ENCODE results near the gene C11orf42.

C11orf42 gene

DNA sequence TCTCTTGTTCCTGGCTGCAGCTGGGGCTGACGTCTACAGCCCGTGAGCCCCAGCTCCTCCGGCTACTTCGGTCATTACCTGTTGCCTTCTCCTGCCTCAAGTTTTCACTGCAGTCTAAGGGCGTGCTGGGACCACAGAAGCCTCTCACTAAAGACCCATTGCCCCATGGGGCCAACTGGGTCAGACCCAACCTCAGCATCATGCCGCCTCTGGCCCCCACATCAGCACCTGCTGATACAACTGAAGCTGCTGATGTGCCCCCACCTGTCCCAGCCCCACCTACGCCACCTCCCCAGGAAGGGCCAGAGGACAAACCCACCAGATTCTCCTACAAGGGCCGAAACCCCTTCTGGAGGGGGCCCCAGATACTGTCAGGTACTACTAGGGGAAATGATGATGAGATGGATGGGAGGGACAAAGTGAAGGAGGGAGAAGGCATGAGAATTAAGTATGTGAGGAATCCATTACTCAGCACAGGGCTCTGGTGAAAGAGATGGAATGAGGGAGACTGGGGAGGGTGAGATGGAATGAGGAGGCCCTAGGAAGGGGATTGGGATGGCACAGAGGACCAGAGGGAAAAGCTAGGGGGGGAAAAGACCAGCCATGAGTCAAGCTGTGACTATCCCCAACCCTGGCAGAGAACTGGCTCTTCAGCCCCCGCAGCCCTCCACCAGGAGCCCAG is 5.1 kb downstream of the C11orf42 start:
- no peak for TF ChIP-seq ZNF791 (tag by site-specific recombination; IDR thresholded peaks at IDR 0.05)
- TF ChIP-seq ZNF184 (tag by site-specific recombination; IDR thresholded peaks at IDR 0.05) = no peak
- TF ChIP-seq ZNF623 (tag by site-specific recombination; IDR thresholded peaks at IDR 0.05) = no peak
- TF ChIP-seq ZEB2 (tag by site-specific recombination; IDR thresholded peaks at IDR 0.05) = no peak
- TF ChIP-seq, protein P1, sequence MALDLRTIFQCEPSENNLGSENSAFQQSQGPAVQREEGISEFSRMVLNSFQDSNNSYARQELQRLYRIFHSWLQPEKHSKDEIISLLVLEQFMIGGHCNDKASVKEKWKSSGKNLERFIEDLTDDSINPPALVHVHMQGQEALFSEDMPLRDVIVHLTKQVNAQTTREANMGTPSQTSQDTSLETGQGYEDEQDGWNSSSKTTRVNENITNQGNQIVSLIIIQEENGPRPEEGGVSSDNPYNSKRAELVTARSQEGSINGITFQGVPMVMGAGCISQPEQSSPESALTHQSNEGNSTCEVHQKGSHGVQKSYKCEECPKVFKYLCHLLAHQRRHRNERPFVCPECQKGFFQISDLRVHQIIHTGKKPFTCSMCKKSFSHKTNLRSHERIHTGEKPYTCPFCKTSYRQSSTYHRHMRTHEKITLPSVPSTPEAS (tag by site-specific recombination; IDR thresholded peaks at IDR 0.05) = no peak
- TF ChIP-seq, protein P2, sequence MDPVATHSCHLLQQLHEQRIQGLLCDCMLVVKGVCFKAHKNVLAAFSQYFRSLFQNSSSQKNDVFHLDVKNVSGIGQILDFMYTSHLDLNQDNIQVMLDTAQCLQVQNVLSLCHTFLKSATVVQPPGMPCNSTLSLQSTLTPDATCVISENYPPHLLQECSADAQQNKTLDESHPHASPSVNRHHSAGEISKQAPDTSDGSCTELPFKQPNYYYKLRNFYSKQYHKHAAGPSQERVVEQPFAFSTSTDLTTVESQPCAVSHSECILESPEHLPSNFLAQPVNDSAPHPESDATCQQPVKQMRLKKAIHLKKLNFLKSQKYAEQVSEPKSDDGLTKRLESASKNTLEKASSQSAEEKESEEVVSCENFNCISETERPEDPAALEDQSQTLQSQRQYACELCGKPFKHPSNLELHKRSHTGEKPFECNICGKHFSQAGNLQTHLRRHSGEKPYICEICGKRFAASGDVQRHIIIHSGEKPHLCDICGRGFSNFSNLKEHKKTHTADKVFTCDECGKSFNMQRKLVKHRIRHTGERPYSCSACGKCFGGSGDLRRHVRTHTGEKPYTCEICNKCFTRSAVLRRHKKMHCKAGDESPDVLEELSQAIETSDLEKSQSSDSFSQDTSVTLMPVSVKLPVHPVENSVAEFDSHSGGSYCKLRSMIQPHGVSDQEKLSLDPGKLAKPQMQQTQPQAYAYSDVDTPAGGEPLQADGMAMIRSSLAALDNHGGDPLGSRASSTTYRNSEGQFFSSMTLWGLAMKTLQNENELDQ (tag by site-specific recombination; IDR thresholded peaks at IDR 0.05; ENCODE audit: low read depth) = no peak
- TF ChIP-seq ZNF157 (tag by site-specific recombination; IDR thresholded peaks at IDR 0.05) = no peak
- TF ChIP-seq ZNF677 (tag by site-specific recombination; IDR thresholded peaks at IDR 0.05) = no peak
- TF ChIP-seq, protein P3, sequence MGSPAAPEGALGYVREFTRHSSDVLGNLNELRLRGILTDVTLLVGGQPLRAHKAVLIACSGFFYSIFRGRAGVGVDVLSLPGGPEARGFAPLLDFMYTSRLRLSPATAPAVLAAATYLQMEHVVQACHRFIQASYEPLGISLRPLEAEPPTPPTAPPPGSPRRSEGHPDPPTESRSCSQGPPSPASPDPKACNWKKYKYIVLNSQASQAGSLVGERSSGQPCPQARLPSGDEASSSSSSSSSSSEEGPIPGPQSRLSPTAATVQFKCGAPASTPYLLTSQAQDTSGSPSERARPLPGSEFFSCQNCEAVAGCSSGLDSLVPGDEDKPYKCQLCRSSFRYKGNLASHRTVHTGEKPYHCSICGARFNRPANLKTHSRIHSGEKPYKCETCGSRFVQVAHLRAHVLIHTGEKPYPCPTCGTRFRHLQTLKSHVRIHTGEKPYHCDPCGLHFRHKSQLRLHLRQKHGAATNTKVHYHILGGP (tag by site-specific recombination; IDR thresholded peaks at IDR 0.05) = no peak
- Histone ChIP-seq H3K27ac (ENCODE audit: extremely low read depth, low read depth, low read length) (no peak overlapping the region), H3K4me3 (ENCODE audit: low read depth, low read length) (no peak overlapping the region), H3K4me1 (ENCODE audit: control insufficient read depth, insufficient read depth, low read length) (no peaks in the 10 kb centered on the region), H3K36me3 (ENCODE audit: control insufficient read depth in 2 of 2, insufficient read depth in 1 of 2, low read length in 2 of 2) (peaks cover 0 to 91% of the 10 kb centered on the region in 2 experiments; a peak in 1 of 3 replicates), H3K9me3 (ENCODE audit: control insufficient read depth, insufficient read depth, low read depth, low read length) (no peaks in the 10 kb centered on the region)
- ChIA-PET CTCF (no interaction called here), POLR2A (no interaction called here)

DNA sequence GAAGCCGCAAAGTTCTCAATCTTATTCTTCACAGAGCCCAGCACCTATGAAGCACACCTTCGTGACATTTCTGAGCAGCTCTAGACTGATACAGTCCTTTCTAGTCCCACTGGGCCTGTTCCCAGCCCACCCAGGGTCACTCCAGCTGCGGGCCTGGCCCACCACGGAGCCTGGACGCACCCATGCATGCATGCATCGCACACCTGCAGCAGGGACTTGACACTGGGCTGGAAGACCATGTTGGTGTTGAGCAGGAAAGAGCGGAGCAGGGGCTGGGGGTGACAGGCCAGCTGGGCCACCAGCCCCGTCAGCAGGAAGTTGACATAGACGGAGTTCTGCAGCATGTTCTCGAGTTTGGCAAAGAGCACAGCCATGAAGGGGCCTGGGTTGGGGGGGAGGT is 9.2 kb downstream of the C11orf42 start:
- Histone ChIP-seq H3K4me1 (ENCODE audit: control insufficient read depth, insufficient read depth, low read length) (no peaks in the 10 kb centered on the region), H3K4me3 (ENCODE audit: low read depth, low read length) (no peak overlapping the region), H3K27ac (ENCODE audit: extremely low read depth, low read depth, low read length) (no peak overlapping the region), H3K9me3 (ENCODE audit: control insufficient read depth, insufficient read depth, low read depth, low read length) (no peaks in the 10 kb centered on the region), H3K36me3 (ENCODE audit: control insufficient read depth in 2 of 2, insufficient read depth in 1 of 2, low read length in 2 of 2) (peaks cover 0 to 99% of the 10 kb centered on the region in 2 experiments; a peak in 1 of 3 replicates)
- TF ChIP-seq, protein P4, sequence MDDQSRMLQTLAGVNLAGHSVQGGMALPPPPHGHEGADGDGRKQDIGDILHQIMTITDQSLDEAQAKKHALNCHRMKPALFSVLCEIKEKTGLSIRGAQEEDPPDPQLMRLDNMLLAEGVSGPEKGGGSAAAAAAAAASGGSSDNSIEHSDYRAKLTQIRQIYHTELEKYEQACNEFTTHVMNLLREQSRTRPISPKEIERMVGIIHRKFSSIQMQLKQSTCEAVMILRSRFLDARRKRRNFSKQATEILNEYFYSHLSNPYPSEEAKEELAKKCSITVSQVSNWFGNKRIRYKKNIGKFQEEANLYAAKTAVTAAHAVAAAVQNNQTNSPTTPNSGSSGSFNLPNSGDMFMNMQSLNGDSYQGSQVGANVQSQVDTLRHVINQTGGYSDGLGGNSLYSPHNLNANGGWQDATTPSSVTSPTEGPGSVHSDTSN (CRISPR knock-in tag; IDR thresholded peaks at IDR 0.05) = no peak
- TF ChIP-seq, protein P5, sequence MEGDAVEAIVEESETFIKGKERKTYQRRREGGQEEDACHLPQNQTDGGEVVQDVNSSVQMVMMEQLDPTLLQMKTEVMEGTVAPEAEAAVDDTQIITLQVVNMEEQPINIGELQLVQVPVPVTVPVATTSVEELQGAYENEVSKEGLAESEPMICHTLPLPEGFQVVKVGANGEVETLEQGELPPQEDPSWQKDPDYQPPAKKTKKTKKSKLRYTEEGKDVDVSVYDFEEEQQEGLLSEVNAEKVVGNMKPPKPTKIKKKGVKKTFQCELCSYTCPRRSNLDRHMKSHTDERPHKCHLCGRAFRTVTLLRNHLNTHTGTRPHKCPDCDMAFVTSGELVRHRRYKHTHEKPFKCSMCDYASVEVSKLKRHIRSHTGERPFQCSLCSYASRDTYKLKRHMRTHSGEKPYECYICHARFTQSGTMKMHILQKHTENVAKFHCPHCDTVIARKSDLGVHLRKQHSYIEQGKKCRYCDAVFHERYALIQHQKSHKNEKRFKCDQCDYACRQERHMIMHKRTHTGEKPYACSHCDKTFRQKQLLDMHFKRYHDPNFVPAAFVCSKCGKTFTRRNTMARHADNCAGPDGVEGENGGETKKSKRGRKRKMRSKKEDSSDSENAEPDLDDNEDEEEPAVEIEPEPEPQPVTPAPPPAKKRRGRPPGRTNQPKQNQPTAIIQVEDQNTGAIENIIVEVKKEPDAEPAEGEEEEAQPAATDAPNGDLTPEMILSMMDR (tag by site-specific recombination; IDR thresholded peaks at IDR 0.05) = no peak
- POLR2A ChIA-PET = no interaction called here
- CTCF ChIA-PET = no interaction called here

DNA sequence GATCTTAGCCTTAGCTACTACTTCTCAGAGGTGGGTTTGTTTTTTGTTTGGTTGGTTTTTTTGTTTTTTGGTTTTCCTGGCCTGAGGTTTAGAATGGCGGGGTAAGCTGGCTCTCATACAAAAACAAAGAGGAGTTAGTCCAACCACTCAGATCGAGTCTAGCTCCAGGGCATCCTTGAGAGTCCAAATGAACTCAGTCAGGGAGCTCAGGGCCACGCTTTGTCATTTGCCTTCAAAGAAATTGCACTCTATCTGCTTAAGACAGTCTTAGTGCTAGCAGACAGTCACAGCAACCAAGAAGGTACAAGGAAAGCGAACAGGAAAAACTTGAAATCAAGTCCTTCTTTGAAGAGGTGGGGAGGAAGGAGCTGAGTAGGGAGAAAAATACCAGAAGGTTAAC is 11.1 kb downstream of the C11orf42 start:
- H3K4me1 ChIP-seq (ENCODE audit: control insufficient read depth, insufficient read depth, low read length) = no peaks in the 10 kb centered on the region
- no peak overlapping the region for H3K4me3 ChIP-seq (ENCODE audit: low read depth, low read length)
- ChIA-PET CTCF (interaction anchor here (0.7 to 1.1 kb wide), 2 partner anchors 90 to 137 kb away, joined by 3 to 4 read pairs; no protein-coding TSS in a partner anchor), POLR2A (no interaction called here)
- no peak overlapping the region for H3K27ac ChIP-seq (ENCODE audit: extremely low read depth, low read depth, low read length)
- H3K9me3 ChIP-seq (ENCODE audit: control insufficient read depth, insufficient read depth, low read depth, low read length) = no peaks in the 10 kb centered on the region
- H3K36me3 ChIP-seq (ENCODE audit: control insufficient read depth in 2 of 2, insufficient read depth in 1 of 2, low read length in 2 of 2) = peaks cover 0 to 97% of the 10 kb centered on the region in 2 experiments; a peak in 2 of 3 replicates
- TF ChIP-seq, protein P6, sequence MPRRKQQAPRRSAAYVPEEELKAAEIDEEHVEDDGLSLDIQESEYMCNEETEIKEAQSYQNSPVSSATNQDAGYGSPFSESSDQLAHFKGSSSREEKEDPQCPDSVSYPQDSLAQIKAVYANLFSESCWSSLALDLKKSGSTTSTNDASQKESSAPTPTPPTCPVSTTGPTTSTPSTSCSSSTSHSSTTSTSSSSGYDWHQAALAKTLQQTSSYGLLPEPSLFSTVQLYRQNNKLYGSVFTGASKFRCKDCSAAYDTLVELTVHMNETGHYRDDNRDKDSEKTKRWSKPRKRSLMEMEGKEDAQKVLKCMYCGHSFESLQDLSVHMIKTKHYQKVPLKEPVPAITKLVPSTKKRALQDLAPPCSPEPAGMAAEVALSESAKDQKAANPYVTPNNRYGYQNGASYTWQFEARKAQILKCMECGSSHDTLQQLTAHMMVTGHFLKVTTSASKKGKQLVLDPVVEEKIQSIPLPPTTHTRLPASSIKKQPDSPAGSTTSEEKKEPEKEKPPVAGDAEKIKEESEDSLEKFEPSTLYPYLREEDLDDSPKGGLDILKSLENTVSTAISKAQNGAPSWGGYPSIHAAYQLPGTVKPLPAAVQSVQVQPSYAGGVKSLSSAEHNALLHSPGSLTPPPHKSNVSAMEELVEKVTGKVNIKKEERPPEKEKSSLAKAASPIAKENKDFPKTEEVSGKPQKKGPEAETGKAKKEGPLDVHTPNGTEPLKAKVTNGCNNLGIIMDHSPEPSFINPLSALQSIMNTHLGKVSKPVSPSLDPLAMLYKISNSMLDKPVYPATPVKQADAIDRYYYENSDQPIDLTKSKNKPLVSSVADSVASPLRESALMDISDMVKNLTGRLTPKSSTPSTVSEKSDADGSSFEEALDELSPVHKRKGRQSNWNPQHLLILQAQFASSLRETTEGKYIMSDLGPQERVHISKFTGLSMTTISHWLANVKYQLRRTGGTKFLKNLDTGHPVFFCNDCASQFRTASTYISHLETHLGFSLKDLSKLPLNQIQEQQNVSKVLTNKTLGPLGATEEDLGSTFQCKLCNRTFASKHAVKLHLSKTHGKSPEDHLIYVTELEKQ (tag by site-specific recombination; IDR thresholded peaks at IDR 0.05; ENCODE audit: borderline replicate concordance) = no peak
- TF ChIP-seq ZNF302 (tag by site-specific recombination; IDR thresholded peaks at IDR 0.05; ENCODE audit: low read depth) = no peak
- no peak for TF ChIP-seq TCF7L2 (IDR thresholded peaks at IDR 0.05; ENCODE audit: borderline replicate concordance, low read depth, low read length)
- TF ChIP-seq, protein P7, sequence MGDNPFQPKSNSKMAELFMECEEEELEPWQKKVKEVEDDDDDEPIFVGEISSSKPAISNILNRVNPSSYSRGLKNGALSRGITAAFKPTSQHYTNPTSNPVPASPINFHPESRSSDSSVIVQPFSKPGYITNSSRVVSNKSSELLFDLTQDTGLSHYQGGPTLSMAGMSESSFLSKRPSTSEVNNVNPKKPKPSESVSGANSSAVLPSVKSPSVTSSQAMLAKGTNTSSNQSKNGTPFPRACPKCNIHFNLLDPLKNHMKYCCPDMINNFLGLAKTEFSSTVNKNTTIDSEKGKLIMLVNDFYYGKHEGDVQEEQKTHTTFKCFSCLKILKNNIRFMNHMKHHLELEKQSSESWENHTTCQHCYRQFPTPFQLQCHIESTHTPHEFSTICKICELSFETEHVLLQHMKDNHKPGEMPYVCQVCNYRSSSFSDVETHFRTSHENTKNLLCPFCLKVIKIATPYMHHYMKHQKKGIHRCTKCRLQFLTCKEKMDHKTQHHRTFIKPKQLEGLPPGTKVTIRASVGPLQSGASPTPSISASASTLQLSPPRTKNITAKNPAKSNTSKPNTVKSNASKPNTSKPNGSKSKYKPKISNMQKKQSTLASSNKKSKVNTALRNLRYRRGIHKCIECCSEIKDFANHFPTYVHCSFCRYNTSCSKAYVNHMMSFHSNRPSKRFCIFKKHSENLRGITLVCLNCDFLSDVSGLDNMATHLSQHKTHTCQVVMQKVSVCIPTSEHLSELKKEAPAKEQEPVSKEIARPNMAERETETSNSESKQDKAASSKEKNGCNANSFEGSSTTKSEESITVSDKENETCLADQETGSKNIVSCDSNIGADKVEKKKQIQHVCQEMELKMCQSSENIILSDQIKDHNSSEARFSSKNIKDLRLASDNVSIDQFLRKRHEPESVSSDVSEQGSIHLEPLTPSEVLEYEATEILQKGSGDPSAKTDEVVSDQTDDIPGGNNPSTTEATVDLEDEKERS (tag by site-specific recombination; IDR thresholded peaks at IDR 0.05) = no peak

Data from HEK293 (cell line).